ENCODE data around the gene ACTG2.

DNA sequence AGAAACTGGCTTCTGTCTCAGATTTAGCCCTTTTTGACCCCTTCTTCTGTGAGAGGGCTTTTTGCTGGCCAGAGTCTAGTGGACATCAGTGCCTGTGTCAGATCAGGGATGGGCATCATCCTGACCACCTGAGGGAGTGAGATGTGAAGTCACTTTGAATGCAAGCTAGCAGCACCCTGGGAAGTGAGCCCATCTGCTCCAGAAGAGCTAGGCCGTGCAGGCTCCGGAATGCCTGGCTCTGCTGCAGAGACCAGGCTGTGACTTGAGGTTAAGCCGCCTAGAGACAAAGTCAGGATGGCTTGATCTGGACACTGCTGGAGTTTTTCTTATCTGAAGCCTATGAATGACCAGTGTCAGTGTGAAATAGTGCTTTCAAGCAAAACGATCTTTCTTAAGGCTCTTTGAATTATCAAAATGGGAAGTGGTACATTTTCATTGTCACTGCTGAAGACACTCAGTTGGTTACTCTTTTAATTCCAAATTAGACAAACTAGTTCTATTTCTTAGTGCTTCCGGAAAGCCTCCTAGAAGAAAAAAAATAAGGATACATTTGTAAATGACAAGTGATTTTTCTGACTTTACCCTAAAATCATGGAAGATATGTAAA is 54.7 kb downstream of the ACTG2 start:
- TF ChIP-seq, protein P1, sequence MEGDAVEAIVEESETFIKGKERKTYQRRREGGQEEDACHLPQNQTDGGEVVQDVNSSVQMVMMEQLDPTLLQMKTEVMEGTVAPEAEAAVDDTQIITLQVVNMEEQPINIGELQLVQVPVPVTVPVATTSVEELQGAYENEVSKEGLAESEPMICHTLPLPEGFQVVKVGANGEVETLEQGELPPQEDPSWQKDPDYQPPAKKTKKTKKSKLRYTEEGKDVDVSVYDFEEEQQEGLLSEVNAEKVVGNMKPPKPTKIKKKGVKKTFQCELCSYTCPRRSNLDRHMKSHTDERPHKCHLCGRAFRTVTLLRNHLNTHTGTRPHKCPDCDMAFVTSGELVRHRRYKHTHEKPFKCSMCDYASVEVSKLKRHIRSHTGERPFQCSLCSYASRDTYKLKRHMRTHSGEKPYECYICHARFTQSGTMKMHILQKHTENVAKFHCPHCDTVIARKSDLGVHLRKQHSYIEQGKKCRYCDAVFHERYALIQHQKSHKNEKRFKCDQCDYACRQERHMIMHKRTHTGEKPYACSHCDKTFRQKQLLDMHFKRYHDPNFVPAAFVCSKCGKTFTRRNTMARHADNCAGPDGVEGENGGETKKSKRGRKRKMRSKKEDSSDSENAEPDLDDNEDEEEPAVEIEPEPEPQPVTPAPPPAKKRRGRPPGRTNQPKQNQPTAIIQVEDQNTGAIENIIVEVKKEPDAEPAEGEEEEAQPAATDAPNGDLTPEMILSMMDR (IDR thresholded peaks at IDR 0.05) = no peak
- TF ChIP-seq POLR2A (IDR thresholded peaks at IDR 0.05) = no peak

Measured in adrenal gland (tissue), 5 donors.